ENCODE results near the gene LRRC74B. TPM values are rescaled to one million over a fixed set of nuclear protein-coding genes. Genes with fewer than 3 reads are reported as not detected.

Gene LRRC74B
- total and polyA plus RNA-seq, 2 experiments from 2014 or later: not detected

DNA sequence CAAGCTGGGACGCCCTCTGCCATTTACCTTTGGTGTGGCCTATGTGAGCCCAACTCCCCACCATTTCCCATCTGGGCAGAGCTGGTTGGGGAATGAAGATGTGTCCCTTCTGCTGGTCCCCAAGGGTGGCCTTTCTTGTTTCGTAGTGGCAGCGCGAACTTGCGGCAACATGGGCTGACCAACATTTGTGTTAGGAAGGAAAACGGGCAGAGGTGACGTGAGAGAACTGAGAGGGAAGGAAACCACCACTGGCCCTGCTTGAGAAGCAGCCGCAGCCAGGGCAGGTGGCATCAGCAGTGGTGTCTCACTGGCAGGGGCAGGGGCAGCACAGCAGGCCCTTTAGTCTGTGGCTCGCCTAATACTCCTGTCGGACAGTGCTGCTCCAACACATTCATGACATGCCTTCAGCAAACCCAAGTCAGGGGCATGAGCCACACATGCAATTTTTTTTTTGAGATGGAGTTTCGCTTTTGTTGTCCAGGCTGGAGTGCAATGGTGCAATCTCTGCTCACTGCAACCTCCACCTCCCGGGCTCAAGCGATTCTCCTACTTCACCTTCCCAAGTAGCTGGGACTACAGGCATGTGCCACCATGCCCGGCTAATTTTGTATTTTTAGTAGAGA lies 29.9 kb downstream of the LRRC74B start (continued):
- TF ChIP-seq, protein P1, sequence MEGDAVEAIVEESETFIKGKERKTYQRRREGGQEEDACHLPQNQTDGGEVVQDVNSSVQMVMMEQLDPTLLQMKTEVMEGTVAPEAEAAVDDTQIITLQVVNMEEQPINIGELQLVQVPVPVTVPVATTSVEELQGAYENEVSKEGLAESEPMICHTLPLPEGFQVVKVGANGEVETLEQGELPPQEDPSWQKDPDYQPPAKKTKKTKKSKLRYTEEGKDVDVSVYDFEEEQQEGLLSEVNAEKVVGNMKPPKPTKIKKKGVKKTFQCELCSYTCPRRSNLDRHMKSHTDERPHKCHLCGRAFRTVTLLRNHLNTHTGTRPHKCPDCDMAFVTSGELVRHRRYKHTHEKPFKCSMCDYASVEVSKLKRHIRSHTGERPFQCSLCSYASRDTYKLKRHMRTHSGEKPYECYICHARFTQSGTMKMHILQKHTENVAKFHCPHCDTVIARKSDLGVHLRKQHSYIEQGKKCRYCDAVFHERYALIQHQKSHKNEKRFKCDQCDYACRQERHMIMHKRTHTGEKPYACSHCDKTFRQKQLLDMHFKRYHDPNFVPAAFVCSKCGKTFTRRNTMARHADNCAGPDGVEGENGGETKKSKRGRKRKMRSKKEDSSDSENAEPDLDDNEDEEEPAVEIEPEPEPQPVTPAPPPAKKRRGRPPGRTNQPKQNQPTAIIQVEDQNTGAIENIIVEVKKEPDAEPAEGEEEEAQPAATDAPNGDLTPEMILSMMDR (conservative IDR thresholded peaks at IDR 0.05; ENCODE audit: low read depth in 2 of 2): no peak
- no peak for TF ChIP-seq CREB1 (CRISPR knock-in tag; IDR thresholded peaks at IDR 0.05; ENCODE audit: low read depth)
- TF ChIP-seq EZH2 (IDR thresholded peaks at IDR 0.05; ENCODE audit: low read depth, unreplicated experiment): no peak
- TF ChIP-seq, protein P2, sequence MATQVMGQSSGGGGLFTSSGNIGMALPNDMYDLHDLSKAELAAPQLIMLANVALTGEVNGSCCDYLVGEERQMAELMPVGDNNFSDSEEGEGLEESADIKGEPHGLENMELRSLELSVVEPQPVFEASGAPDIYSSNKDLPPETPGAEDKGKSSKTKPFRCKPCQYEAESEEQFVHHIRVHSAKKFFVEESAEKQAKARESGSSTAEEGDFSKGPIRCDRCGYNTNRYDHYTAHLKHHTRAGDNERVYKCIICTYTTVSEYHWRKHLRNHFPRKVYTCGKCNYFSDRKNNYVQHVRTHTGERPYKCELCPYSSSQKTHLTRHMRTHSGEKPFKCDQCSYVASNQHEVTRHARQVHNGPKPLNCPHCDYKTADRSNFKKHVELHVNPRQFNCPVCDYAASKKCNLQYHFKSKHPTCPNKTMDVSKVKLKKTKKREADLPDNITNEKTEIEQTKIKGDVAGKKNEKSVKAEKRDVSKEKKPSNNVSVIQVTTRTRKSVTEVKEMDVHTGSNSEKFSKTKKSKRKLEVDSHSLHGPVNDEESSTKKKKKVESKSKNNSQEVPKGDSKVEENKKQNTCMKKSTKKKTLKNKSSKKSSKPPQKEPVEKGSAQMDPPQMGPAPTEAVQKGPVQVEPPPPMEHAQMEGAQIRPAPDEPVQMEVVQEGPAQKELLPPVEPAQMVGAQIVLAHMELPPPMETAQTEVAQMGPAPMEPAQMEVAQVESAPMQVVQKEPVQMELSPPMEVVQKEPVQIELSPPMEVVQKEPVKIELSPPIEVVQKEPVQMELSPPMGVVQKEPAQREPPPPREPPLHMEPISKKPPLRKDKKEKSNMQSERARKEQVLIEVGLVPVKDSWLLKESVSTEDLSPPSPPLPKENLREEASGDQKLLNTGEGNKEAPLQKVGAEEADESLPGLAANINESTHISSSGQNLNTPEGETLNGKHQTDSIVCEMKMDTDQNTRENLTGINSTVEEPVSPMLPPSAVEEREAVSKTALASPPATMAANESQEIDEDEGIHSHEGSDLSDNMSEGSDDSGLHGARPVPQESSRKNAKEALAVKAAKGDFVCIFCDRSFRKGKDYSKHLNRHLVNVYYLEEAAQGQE (IDR thresholded peaks at IDR 0.05; ENCODE audit: unreplicated experiment): no peak
- TF ChIP-seq, protein P3, sequence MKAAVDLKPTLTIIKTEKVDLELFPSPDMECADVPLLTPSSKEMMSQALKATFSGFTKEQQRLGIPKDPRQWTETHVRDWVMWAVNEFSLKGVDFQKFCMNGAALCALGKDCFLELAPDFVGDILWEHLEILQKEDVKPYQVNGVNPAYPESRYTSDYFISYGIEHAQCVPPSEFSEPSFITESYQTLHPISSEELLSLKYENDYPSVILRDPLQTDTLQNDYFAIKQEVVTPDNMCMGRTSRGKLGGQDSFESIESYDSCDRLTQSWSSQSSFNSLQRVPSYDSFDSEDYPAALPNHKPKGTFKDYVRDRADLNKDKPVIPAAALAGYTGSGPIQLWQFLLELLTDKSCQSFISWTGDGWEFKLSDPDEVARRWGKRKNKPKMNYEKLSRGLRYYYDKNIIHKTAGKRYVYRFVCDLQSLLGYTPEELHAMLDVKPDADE (IDR thresholded peaks at IDR 0.05): no peak

DNA sequence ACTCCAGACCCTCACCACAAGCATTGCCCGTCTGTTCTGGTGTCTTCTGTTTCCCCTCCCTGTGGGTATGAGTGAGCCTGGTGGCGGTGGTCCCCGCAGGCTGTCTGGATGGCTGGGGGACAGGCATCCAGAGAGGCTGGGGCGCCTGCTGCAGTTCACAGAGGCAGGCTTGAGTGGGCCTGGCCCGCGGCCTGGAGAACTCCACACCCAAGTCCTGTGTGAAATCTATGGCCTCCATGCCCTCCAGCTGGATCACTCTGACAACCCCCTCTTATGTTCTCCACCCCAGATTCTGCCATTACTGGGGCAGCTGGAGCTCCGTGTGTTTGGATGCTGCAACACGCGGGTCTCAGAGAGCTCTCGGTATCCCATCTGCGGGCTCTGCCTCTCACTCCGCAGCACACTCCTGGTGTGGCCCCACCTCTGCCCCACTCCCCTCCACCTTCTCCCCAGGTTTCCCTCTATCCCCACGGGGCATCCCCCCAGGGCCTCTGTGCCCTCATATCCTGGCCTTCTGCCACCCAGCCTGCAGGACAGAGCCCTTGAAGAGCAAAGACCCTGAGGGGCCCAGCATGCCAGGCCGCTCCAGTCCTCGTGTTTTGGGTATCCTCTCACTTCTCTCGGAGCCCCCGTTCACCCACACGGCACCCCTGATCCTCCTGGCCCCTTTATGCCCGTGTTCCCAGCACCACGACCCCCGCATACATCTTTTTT lies 31.3 kb downstream of the LRRC74B start:
- peaks cover 2% of the 10 kb centered on the region; the same call in 1 of the 3 replicates for H3K9me3 Mint-ChIP-seq
- H3K4me3 Mint-ChIP-seq: no peak overlapping the region
- H3K4me3 ChIP-seq: no peak overlapping the region

More for the DNA sequence above, 31.3 kb downstream of the LRRC74B start:
- Histone ChIP-seq H3K9me2 (ENCODE audit: insufficient read depth) (no peaks in the 10 kb centered on the region), H3K27ac (ENCODE audit: low read depth) (no peak overlapping the region), H2AFZ (no peak overlapping the region), H3K4me1 (ENCODE audit: insufficient read depth) (no peaks in the 10 kb centered on the region), H3F3A (replicated peaks; ENCODE audit: low read depth) (no peaks in the 10 kb centered on the region), H3K36me3 (ENCODE audit: insufficient read depth) (no peaks in the 10 kb centered on the region), H3K4me2 (no peak overlapping the region), H3K27me3 (ENCODE audit: insufficient read depth) (no peaks in the 10 kb centered on the region), H4K20me1 (replicated peaks; ENCODE audit: insufficient read depth) (no peaks in the 10 kb centered on the region), H3K79me2 (replicated peaks; ENCODE audit: insufficient read depth) (no peaks in the 10 kb centered on the region)
- no peaks in the 10 kb centered on the region for H3K36me3 Mint-ChIP-seq (ENCODE audit: low read depth)
- H3K27ac Mint-ChIP-seq: no peak overlapping the region
- TF ChIP-seq, protein P3 (IDR thresholded peaks at IDR 0.05): no peak
- TF ChIP-seq ZNF114 (CRISPR knock-in tag; IDR thresholded peaks at IDR 0.05): no peak
- peaks cover 4% of the 10 kb centered on the region; the same call in 2 of the 3 replicates for H3K4me1 Mint-ChIP-seq
- no peak for DNase-seq (ENCODE audit: low spot score)
- no peak for ATAC-seq
- peaks cover 6% of the 10 kb centered on the region for H3K27me3 Mint-ChIP-seq (ENCODE audit: insufficient read depth, low read depth, poor library complexity)
